ENCODE measurements around the gene PTPN13.

The PTPN13 gene

GRCh38 chr4:86857341-86858052 is 263.4 kb downstream of the PTPN13 start:
- Mint-ChIP-seq H3K27me3 (ENCODE audit: low read depth, poor library complexity) (peaks cover 9% of the 10 kb centered on the region), H3K27ac (no peak overlapping the region), H3K4me3 (no peak overlapping the region), H3K4me1 (no peaks in the 10 kb centered on the region), H3K9me3 (no peaks in the 10 kb centered on the region), H3K36me3 (ENCODE audit: low read depth) (no peaks in the 10 kb centered on the region)
- DNase-seq: no peak
- no peak for TF ChIP-seq CTCF (IDR thresholded peaks at IDR 0.05)

Measured in nephron progenitor cell (in vitro differentiated cells).